HG02642 (cell line): Measurements from ENCODE around the gene UBLCP1.

Source experiments
- ATAC-seq: cut with Tn5 transposase; IDR thresholded peaks from one replicate; pipeline ENCODE4 v1.9.1; 2021; ENCODE audit warnings: mild to moderate bottlenecking; ENCODE audit not compliant: unreplicated experiment, poor library complexity

UBLCP1 gene

DNA sequence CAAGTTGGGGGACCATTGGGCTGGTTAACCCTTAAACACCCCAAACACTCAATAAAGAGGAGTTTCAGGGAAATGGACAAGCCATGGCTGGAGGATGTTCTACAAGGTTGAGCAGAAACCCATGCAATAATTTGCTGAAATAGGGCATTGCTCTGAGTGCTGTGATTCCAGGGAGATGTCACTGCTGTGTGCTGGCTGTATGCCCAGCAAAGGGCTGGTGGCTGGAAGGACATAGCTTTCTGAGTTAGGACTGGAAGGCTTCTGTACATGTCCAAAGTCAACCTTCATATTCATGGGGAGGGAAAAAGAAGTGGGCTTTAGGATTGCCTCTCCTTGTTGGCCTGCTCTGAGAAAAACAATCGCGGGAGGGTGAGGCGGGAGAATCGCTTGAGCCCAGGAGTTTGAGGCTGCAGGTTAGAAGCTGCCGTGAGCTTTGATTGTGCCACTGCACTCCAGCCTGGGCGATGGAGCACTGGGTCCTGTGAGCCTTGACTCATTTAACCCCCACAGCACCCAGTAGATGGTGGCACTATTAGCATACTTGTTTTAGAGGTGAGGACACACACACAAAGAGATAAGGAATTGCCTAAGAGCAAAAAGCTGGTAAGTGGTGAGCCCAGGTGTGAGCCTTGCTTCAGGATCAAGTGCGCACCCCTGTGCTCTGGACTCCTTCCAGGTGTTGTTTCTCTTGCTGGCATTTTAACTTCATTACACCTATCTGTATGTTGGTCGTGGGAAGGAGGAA lies 46.8 kb downstream of the UBLCP1 start:
- ATAC-seq = no peak

DNA sequence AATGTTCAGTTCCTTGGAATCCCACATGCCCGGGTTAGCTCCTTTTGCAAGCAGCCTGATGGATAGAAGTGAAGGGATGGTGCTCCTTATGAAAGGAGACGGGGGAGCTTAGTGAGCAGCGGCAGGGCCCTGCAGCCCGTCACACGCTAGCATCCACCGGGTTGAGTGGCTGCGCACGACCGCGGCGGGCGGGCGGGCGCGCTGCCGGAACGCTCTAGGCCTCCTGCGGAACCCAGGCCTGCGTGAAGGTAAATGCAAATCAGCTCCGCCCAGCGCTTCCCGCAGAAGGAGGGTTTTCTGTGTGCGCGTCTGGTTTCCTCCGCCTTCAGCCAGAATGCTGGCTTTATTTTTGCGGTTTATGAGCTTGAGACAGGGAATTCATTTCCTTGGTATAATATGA lies 47.4 kb downstream of the UBLCP1 start:
- no peak for ATAC-seq

DNA sequence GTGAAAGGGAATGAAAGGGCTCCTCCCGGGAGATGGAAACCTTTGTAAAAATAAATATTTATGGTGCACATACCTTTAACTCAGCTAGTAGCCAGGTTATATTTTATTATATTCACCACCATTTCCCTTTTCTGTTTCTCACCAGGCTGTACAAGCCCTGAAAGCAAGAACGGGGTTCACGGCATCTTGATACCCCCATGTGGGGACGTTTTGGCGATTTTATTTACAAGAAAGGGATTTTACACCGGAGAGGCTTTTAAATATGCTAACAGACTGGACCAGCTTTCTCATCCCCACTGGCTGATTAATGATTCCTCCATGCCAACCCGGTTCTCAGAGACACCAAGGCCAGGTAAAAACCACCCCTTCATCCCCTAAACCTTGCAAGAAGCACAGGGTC lies 48.0 kb downstream of the UBLCP1 start:
- no peak for ATAC-seq

DNA sequence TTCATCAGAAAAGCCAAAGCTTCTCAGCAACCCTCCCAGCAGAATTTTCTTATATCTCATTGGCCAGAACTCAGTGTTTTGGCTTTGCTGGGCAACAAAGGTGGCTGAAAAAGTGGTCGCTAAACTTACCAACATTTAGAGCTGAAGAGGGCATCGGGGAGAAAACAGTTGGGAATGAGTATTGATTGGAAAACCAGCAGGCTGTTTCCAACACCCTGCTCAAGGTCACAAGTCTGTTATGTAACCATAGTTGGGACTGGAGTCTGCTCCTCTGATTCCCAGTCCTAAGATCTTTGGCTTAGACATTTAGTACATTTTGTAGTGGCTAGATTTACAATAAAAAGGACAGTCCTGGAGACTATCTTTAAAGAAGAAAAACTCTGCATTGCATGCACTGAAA lies 50.1 kb downstream of the UBLCP1 start:
- ATAC-seq = no peak

DNA sequence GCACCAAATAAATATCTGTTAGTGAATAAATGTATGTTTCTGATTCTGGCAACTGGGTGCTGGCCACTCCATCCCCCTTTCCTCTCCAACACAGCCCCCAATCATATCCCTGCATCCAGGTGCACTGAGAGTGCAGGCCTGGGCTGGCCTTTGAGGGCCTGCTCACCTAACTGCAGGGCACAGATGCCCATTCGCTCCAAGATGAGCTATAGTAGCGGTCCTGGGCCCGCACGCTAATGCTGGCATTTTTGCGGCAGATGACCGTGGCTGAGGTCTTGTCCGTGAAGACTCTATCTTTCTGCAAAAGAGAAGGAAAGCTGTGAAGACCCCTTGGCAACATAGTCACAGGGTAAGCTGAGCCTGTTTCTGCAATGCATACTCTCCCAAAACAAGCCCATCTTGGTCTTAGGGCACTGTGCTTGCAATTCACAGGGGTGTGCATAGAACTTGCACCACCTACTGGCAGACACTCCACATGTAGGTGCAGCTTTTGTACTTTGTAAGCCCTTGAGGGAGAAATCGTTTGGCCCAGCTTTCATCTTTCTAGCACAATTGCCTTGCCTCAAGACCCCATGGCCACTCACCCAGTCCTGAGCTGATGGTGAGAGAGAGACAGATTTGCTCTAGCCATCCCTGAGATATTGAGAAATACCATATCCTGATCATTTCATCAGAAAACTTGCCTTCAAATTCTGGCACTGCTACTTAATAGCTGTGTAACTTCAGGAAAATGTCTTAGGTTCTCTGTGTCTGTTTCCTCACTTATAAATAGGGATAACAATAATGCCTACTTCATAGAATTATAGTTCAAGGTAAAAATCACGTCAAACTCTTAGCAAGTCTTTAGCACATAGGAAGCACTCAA lies 53.7 kb downstream of the UBLCP1 start:
- no peak for ATAC-seq

- ATAC-seq = no peak
Observed at GRCh38 chr5:159317849-159318248, 54.8 kb downstream of the UBLCP1 start.

- ATAC-seq = no peak
Observed at GRCh38 chr5:159318448-159318847, 55.4 kb downstream of the UBLCP1 start.

GRCh38 chr5:159319363-159319762 lies 56.3 kb downstream of the UBLCP1 start:
- ATAC-seq = no peak

DNA sequence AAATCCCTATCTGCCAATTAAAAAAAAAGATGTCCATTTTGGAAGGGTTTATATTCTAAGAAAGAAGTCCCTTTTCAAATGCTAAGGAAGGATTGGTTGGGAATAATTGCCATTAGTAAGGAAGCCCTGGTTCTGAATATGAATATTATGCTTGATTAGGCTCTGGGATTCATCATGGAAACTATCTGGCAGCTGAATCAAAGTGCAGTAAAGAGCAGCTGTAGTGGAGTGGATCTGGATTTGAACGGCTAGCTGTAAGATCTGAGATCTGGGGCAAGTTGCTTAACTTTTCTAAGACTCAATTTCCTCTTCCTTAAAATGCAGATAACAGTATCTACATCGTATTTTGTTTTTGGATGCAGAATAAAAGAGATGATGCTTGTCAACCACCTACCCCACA lies 56.7 kb downstream of the UBLCP1 start:
- no peak for ATAC-seq

DNA sequence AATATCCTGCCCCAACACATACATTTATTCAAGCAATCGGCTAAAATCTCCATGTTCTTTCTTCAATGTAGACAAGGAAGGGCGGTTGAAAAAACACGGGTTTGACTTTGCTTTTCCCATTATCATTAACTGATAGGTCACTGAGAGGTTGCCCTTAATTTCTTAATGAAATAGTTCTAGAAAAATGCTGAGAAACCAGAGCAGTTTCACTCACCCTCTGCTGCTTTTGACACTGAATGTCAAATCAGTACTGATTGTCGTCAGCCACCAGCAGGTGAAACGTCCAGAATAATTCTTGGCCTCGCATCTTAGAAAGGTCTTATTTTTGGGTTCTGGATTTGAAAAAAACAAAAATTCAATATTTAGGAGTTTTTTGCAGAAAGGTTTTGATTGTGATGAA lies 59.1 kb downstream of the UBLCP1 start:
- no peak for ATAC-seq

DNA sequence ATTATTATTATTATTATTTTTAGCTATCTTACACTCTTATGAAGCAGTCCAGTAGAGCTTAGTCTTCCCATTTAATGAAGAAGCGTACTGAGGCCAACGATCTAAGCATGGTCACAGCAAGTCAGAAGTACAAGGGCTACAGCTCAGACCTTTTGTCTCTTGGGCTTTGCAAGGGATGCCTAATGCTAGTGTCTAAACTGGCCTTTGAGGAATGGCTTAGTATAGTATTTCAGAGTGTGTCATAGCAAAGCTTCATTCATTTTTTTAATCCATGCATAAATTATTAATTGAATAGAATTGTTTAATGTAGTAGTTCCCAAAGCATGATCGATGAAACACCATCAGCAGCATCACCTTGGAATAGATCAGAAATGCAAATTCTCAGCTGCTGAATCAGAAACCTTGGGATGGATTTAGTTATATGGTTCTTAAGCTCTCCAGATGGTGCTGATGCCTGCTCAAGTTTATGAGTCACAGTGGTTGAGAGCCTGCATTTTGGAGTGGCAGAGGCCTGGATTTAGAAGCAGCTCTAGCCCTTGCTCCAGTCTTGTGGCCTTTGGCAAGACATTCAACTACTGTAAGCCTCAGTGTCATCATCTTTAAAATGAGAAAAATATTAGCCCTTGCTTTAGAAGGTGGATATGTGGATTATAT lies 61.1 kb downstream of the UBLCP1 start:
- ATAC-seq = no peak

- ATAC-seq = no peak
Observed at GRCh38 chr5:159324986-159325385, 61.9 kb downstream of the UBLCP1 start.

GRCh38 chr5:159330131-159330800 lies 67.2 kb downstream of the UBLCP1 start, which contains the start of gene IL12B:
TSS of gene IL12B (minus strand) at chr5:159330487. CDS start at chr5:159326782, 3,705 bp downstream.
- ATAC-seq = no peak

GRCh38 chr5:159331093-159331973 lies 68.2 kb downstream of the UBLCP1 start:
- ATAC-seq = peak; percentile 77

- ATAC-seq = no peak
Observed at GRCh38 chr5:159332800-159333544, 69.9 kb downstream of the UBLCP1 start.

GRCh38 chr5:159333545-159333925 lies 70.4 kb downstream of the UBLCP1 start:
- no peak for ATAC-seq
